ENCODE results near the gene CMKLR1.

CMKLR1 gene

GRCh38 chr12:108338915-108339657, at the start of gene CMKLR1:
Gene CMKLR1 (minus strand): TSS chr12:108339311. CDS start chr12:108293591, 45,720 bp downstream.
- no peak for DNase-seq (ENCODE audit: low read depth)

DNA sequence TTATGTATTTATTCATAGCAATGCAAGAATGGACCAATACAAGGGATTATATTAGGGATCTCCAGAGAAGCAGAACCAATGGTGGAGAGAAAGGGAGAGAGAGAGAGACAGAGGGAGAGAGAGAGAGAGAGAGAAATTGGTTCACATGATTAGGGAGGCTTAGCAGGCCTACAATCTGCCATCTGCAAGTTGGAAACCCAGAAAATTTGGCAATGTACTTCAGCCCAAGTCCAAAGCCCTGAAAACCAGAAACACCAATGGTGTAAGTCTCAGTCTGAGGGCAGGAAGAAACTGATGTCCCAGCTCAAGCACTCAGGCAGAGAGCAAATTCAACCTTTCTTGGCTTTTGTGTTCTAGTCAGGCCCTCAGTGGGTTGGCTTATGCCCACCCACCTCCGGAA, 48.7 kb upstream of the CMKLR1 start:
- DNase-seq (ENCODE audit: low read depth) = no peak

DNA sequence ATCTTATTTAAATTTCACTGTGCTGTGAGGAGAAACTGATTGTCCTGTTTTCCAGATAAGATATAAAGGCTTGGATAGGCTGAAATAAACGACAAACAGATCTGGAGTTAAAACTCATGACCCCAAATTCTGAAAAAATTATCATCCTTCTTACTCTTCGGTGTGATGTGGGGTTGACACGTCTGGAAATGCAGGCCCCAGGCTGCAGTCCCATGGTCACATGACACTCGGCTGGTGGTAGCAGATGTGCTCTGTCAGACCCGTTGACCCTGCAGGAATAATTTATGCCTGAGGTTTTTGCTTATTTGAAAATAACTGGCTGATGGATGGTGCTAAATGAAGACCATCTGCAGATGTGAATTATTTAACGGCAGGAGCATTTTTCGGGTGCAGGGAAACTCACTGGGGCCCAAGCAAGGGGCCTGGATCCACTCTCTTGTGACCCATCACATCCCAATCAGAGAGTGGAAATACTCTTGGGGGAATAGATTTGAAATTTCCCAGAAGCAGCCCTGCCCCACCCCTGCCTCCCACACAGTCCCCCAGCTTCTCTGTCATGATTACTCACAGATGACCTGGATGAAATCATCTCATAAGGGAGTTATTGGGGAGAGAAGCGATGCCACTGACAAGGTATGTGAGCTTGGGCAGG, 47.7 kb upstream of the CMKLR1 start:
- DNase-seq (ENCODE audit: low read depth) = no peak

DNA sequence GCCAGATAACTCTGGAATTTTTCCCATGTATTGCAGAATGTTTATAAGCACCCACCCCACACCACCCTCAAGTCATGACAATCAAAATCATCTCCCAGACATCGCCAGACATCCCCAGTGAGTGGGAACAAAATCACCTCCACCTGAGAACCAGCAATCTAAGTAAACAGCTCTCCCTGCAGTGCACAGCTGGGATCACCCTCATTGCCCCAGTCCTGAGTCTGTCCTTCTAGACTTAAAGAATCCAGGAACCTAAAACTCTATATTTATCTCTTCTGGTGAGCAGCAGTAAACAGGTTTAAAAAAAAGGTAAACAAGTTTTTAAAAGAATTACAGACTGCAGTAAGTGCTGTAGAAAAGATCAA, 43.3 kb upstream of the CMKLR1 start:
- DNase-seq (ENCODE audit: low read depth) = no peak

- DNase-seq (ENCODE audit: low read depth) = no peak
Observed at GRCh38 chr12:108381787-108382436, 42.8 kb upstream of the CMKLR1 start.

DNA sequence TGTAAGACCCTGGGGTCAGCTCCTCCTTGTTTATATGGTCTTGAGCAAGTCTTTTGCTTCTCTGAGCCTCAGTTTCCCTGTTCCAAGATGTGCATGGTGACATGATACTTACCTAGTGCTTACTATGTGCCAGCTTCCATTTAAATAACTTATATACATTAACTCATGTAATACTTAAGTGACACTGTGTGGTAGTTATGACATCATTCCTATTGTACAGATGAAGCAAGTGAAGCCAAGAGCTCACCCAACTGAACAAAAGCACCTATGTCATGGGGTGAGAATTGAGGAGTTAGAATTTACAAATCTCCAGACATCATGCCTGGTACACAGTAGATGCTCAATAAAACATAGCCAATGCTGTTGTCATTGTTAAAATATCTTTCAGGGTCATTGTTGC, 41.3 kb upstream of the CMKLR1 start:
- no peak for DNase-seq (ENCODE audit: low read depth)

DNA sequence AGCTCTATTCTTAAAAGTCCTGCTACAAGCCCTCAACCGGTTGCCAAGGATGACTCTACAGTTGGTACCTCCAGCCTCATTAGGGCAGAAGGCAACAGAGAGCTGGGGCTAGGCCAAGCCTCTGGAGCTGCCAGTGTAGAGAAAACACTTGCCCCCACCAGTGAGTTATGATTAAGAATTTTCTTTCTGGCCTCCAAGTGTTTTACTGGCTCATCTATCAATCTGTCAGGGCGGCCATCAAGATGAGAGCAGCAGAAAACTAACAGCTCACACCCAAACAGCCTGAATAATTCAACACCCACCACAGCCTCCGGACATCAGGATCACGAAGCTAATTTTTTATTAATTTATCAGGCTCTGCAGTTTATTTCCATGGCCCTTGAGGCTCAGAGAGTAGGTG, 40.7 kb upstream of the CMKLR1 start:
- DNase-seq (ENCODE audit: low read depth) = no peak

DNA sequence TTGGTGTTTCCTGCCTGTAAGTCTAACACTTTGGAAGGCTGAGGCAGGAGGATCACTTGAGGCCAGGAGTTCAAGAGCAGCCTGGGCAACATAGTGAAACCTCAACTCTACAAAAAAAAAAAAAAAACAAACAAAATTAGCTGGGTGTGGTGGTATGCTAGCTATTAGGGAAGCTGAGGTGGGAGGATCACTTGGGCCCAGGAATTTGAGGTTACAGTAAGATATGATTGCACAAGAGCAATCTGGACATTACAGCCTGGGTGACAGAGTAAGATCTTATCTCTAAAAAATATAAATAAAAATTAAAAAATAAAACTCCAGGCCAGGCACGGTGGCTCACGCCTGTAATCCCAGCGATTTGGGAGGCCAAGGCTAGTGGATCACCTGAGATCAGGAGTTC, 39.8 kb upstream of the CMKLR1 start:
- no peak for DNase-seq (ENCODE audit: low read depth)

DNA sequence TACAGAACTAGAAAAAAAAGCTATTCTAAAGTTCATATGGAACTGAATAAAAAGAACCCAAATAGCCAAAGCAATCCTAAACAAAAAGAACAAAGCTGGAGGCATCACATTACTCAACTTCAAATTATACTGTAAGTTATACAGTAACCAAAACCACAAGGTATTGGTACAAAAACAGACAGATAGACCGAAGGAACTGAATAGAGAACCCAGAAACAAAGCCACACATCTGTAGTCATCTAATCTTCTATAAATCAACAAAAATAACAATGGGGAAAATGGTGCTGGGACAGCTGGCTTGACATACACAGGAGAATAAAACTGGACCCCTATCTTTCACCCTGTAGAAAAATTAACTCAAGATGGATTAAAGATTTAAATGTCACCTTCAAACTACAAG, 38.1 kb upstream of the CMKLR1 start:
- no peak for DNase-seq (ENCODE audit: low read depth)

GRCh38 chr12:108375986-108376663, 37.0 kb upstream of the CMKLR1 start:
- no peak for DNase-seq (ENCODE audit: low read depth)

- DNase-seq (ENCODE audit: low read depth) = no peak
Observed at GRCh38 chr12:108374596-108375320, 35.6 kb upstream of the CMKLR1 start.

GRCh38 chr12:108373111-108373510, 34.0 kb upstream of the CMKLR1 start:
- DNase-seq (ENCODE audit: low read depth) = no peak

- no peak for DNase-seq (ENCODE audit: low read depth)
Observed at GRCh38 chr12:108371801-108372344, 32.8 kb upstream of the CMKLR1 start.

DNA sequence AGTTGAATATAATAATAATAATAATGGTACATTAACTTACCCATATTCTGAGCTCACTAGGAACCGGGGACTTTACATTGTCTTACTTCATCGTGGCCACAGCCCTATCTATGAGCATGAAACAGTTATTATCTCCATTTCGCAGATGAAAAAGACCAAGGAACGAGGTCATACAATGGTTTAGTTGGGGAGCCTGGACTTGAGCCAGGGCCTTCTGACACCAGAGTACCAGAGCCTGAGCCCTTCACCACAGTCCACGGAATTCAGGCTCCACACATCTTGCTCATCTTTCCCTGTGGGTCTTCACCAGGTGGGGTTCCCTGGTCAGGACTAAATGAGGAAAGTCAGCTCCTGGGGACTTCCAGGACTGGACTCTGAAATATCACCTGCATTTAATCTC, 31.3 kb upstream of the CMKLR1 start:
- DNase-seq (ENCODE audit: low read depth) = no peak

DNA sequence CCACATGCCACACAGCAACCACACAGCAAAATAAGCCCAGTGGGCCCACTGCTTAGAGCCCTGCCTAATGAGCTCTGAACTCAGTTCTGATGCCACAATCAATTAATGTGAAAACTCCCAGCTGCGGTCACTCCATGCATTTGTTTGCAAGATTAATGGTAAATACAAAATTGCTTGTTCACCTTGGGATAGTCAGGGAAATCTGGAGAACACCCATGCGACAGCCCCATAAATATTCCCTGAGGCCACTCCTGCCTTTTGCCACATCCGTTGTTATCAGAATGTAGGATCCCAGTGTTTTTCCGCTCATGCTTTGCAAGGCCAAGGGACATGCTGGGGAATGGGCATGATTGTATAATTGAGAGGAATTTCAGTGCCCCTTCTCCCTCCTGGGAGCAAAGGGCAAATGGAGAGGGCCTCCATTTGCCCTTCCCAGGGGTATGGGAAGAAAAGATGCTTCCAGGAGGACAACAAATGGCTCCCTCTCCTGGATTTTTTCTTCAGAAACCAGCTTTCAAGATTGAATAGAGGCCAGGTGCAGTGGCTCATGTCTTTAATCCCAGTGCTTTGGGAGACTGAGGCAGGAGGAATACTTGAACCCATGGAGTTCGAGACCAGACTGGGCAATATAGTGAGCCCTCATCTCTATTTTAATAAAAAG, 30.8 kb upstream of the CMKLR1 start:
- DNase-seq (ENCODE audit: low read depth) = no peak

DNA sequence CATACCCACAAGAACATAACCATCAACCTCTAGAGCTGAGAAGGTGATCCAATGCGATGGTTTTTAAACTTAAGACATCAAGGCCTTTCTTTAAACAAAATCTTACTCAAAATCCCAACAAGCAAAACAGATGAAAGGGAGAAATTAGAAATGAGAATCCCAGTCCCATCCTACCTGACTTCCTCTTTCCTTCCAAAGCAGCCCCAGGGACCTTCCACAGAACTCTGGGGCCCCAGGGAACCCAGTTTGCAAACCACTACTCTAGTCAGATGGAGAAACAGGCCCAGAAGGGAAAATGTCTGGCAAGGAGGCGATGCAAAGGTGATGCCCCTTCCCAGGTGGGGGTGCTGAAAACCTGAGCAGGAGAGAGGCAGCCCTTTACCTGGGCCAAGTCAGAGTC, 29.0 kb upstream of the CMKLR1 start:
- DNase-seq (ENCODE audit: low read depth) = no peak

- no peak for DNase-seq (ENCODE audit: low read depth)
Observed at GRCh38 chr12:108367436-108367835, 28.3 kb upstream of the CMKLR1 start.

- DNase-seq (ENCODE audit: low read depth) = no peak
Observed at GRCh38 chr12:108365324-108365723, 26.2 kb upstream of the CMKLR1 start.

- no peak for DNase-seq (ENCODE audit: low read depth)
Observed at GRCh38 chr12:108364879-108365278, 25.8 kb upstream of the CMKLR1 start.

GRCh38 chr12:108363565-108363964, 24.5 kb upstream of the CMKLR1 start:
- DNase-seq (ENCODE audit: low read depth) = no peak

GRCh38 chr12:108363165-108363564, 24.1 kb upstream of the CMKLR1 start:
- DNase-seq (ENCODE audit: low read depth) = no peak
